Measurements from ENCODE around the gene LMNB1.
"Not testable (repeated sequence)": the region's sequence is repeated elsewhere in the genome, so short reads cannot be mapped to it uniquely, and the experiment has no call there.

The LMNB1 gene

GRCh38 chr5:126776499-126777256, at the start of gene LMNB1:
LMNB1 (plus strand) TSS chr5:126777136; CDS start chr5:126777509, 373 bp downstream.
- peak; percentile 98 for DNase-seq

- DNase-seq, result no peak
These were observed 44.2 kb upstream of the LMNB1 start for GRCh38 chr5:126732716-126733115.

GRCh38 chr5:126734573-126734972, 42.4 kb upstream of the LMNB1 start:
- DNase-seq, result not testable (repeated sequence)

GRCh38 chr5:126736141-126736540, 40.8 kb upstream of the LMNB1 start:
- no peak for DNase-seq

GRCh38 chr5:126741361-126741760, 35.6 kb upstream of the LMNB1 start:
- no peak for DNase-seq

- DNase-seq, result no peak
These were observed 34.5 kb upstream of the LMNB1 start for GRCh38 chr5:126742425-126742824.

- no peak for DNase-seq
These were observed 32.1 kb upstream of the LMNB1 start for GRCh38 chr5:126744836-126745235.

- no peak for DNase-seq
These were observed 31.5 kb upstream of the LMNB1 start for GRCh38 chr5:126745259-126745992.

- no peak for DNase-seq
These were observed 30.6 kb upstream of the LMNB1 start for GRCh38 chr5:126746290-126746689.

- DNase-seq, result no peak
These were observed 24.7 kb upstream of the LMNB1 start for GRCh38 chr5:126752081-126752785.

- DNase-seq, result no peak
These were observed 23.7 kb upstream of the LMNB1 start for GRCh38 chr5:126753227-126753626.

- DNase-seq, result no peak
These were observed 22.3 kb upstream of the LMNB1 start for GRCh38 chr5:126754609-126755008.

GRCh38 chr5:126755593-126755992, 21.3 kb upstream of the LMNB1 start:
- no peak for DNase-seq

- DNase-seq, result no peak
These were observed 19.1 kb upstream of the LMNB1 start for GRCh38 chr5:126757713-126758357.

- no peak for DNase-seq
These were observed 13.6 kb upstream of the LMNB1 start for GRCh38 chr5:126763371-126763770.

- no peak for DNase-seq
These were observed 7.2 kb upstream of the LMNB1 start for GRCh38 chr5:126769703-126770102.

GRCh38 chr5:126773536-126773935, 3.4 kb upstream of the LMNB1 start:
- peak; percentile 35 for DNase-seq

GRCh38 chr5:126774595-126774994, 2.3 kb upstream of the LMNB1 start:
- DNase-seq, result not testable (repeated sequence)

GRCh38 chr5:126777257-126777974, 480 bp downstream of the LMNB1 start:
- DNase-seq, result no peak

- DNase-seq, result peak; percentile 93
These were observed 1.2 kb downstream of the LMNB1 start for GRCh38 chr5:126777975-126778674.

- DNase-seq, result peak; percentile 62
These were observed 1.9 kb downstream of the LMNB1 start for GRCh38 chr5:126778675-126779403.

Measured in activated CD8-positive, alpha-beta memory T cell treated with anti-CD3 and anti-CD28 coated beads for 24 hours (primary cell).